IPS-NIHi11 (cell line): ENCODE data around the gene DUSP22.

Experiments
- DNase-seq: peaks from one replicate; pipeline ENCODE4 v3.0.0; 2012; ENCODE audit warnings: mixed read lengths, low spot score

The DUSP22 gene

GRCh38 chr6:380234-381218 is 88.2 kb downstream of the DUSP22 start:
- DNase-seq = no peak

- no peak for DNase-seq
Observed at GRCh38 chr6:381742-382461, 89.6 kb downstream of the DUSP22 start.

- no peak for DNase-seq
Observed at GRCh38 chr6:382883-383810, 90.9 kb downstream of the DUSP22 start.

- no peak for DNase-seq
Observed at GRCh38 chr6:383856-384255, 91.6 kb downstream of the DUSP22 start.

- no peak for DNase-seq
Observed at GRCh38 chr6:384898-385297, 92.6 kb downstream of the DUSP22 start.

GRCh38 chr6:385614-386013 is 93.3 kb downstream of the DUSP22 start:
- no peak for DNase-seq

- no peak for DNase-seq
Observed at GRCh38 chr6:386688-387266, 94.5 kb downstream of the DUSP22 start.

GRCh38 chr6:387293-387741 is 95.0 kb downstream of the DUSP22 start:
- DNase-seq = no peak

- no peak for DNase-seq
Observed at GRCh38 chr6:388202-388903, 96.1 kb downstream of the DUSP22 start.

GRCh38 chr6:389143-389542 is 96.9 kb downstream of the DUSP22 start:
- no peak for DNase-seq

GRCh38 chr6:389622-390021 is 97.3 kb downstream of the DUSP22 start:
- no peak for DNase-seq

GRCh38 chr6:390914-391558 is 98.7 kb downstream of the DUSP22 start:
- peak; percentile 47 for DNase-seq

- peak; percentile 68 for DNase-seq
Observed at GRCh38 chr6:391559-392440, 99.5 kb downstream of the DUSP22 start, which contains the start of gene IRF4. IRF4 (plus strand) TSS chr6:391752; CDS start chr6:393153, 1,401 bp downstream.

GRCh38 chr6:392441-393390 is 100.4 kb downstream of the DUSP22 start:
- DNase-seq = peak; percentile 56

GRCh38 chr6:393391-394221 is 101.3 kb downstream of the DUSP22 start:
- peak; percentile 59 for DNase-seq

- no peak for DNase-seq
Observed at GRCh38 chr6:394641-395289, 102.5 kb downstream of the DUSP22 start.
